Caco-2 (cell line): ENCODE results near the gene PALLD. TPM values are rescaled to one million over a fixed set of nuclear protein-coding genes. Genes with fewer than 3 reads are reported as not detected.

Source experiments
- BruUV-seq: library from RNA; stranded (reverse); fragments of 400-500 nt; replicated peaks from 2 replicates; lab custom pipeline; 2021; lab: Mats Ljungman, UMichigan
- CTCF ChIA-PET: fragments of 300-600 bp; sonication (Branson Sonifier 250); formaldehyde crosslinking; loops from one replicate; lab custom pipeline; 2022; ENCODE audit warnings: antibody characterized with exemption; lab: Charles Lee
- POLR2A ChIA-PET: fragments of 300-600 bp; sonication (Branson Sonifier 250); formaldehyde crosslinking; loops from one replicate; lab custom pipeline; 2022; ENCODE audit warnings: antibody characterized with exemption; lab: Charles Lee
- DNase-seq, 2 experiments: peaks; one replicate each; pipeline versions ENCODE4 v3.0.0 to v3.0.0-alpha.2; 2020 to 2022
- H3K27me3 ChIP-seq: replicated peaks from 2 replicates; pipeline ENCODE4 v1.6.0; 2011; ENCODE audit warnings: low read length; ENCODE audit not compliant: control insufficient read depth, insufficient read depth
- H3K36me3 ChIP-seq: 2 replicates; pipeline ENCODE4 v1.5.1; 2011; ENCODE audit warnings: low read length; ENCODE audit not compliant: control insufficient read depth, insufficient read depth
- H3K4me1 ChIP-seq: fragments of 250-450 bp; sonication (Bioruptor Pico); 2 replicates; pipeline ENCODE4 v1.5.1; 2020; ENCODE audit warnings: mild to moderate bottlenecking
- H3K4me3 ChIP-seq: 2 replicates; pipeline ENCODE4 v1.5.1; 2011; ENCODE audit warnings: low read depth, mild to moderate bottlenecking, control low read depth, low read length
- H3K9me3 ChIP-seq: fragments of 250-450 bp; sonication (Bioruptor Pico); 2 replicates; pipeline ENCODE4 v1.5.1; 2020; ENCODE audit warnings: mild to moderate bottlenecking, moderate library complexity
- H3K27ac Mint-ChIP-seq: one replicate; pipeline ENCODE4 v1.8.0; 2022; ENCODE audit warnings: mixed read lengths; ENCODE audit not compliant: unreplicated experiment
- H3K27me3 Mint-ChIP-seq: one replicate; pipeline ENCODE4 v1.8.0; 2022; ENCODE audit warnings: mixed read lengths; ENCODE audit not compliant: insufficient read depth, unreplicated experiment
- H3K36me3 Mint-ChIP-seq: one replicate; pipeline ENCODE4 v1.8.0; 2022; ENCODE audit warnings: mild to moderate bottlenecking, mixed read lengths; ENCODE audit not compliant: insufficient read depth, unreplicated experiment
- H3K4me1 Mint-ChIP-seq: one replicate; pipeline ENCODE4 v1.8.0; 2022; ENCODE audit warnings: low read depth, mixed read lengths; ENCODE audit not compliant: unreplicated experiment
- H3K4me3 Mint-ChIP-seq: one replicate; pipeline ENCODE4 v1.8.0; 2022; ENCODE audit warnings: mild to moderate bottlenecking, moderate library complexity, mixed read lengths; ENCODE audit not compliant: unreplicated experiment
- H3K9me3 Mint-ChIP-seq: one replicate; pipeline ENCODE4 v1.8.0; 2022; ENCODE audit warnings: mixed read lengths; ENCODE audit not compliant: unreplicated experiment
- intact Hi-C: fragments of 100-400 bp; cut with micrococcal nuclease; formaldehyde crosslinking; loops from one replicate; pipeline ENCODE4 v1.10.0; 2022; ENCODE audit not compliant: unreplicated experiment
- total RNA-seq: library from RNA; stranded (reverse); gene quantifications from 2 replicates; pipeline ENCODE4 v1.2.3, GENCODE V29; 2022
- TF ChIP-seq, protein P1 (sequence below), 2 experiments: fragments of 200-600 bp in 1 of 2; IDR thresholded peaks; 1 replicate in 1 of 2; 2 replicates in 1 of 2; pipeline versions ENCODE4 v1.5.1 to v1.8.0; 2011 to 2022; ENCODE audit warnings: antibody characterized with exemption in 1 of 2, control low read depth in 1 of 2, inconsistent platforms in 1 of 2, low read depth in 1 of 2, low read length in 1 of 2, mild to moderate bottlenecking in 1 of 2, moderate library complexity in 1 of 2; ENCODE audit not compliant: insufficient read depth in 1 of 2, severe bottlenecking in 1 of 2, unreplicated experiment in 1 of 2

The PALLD gene
- total RNA-seq, 1 experiment from 2014 or later, result 12.3 TPM

GRCh38 chr4:168794092-168794707, 297.3 kb downstream of the PALLD start:
- Histone ChIP-seq H3K4me3 (no peak overlapping the region), H3K27me3 (no peaks in the 10 kb centered on the region), H3K9me3 (no peaks in the 10 kb centered on the region), H3K36me3 (no peaks in the 10 kb centered on the region), H3K4me1 (peaks cover 31% of the 10 kb centered on the region)
- DNase-seq, result no peak
- Mint-ChIP-seq H3K36me3 (no peaks in the 10 kb centered on the region), H3K4me1 (peaks cover 15% of the 10 kb centered on the region), H3K9me3 (no peaks in the 10 kb centered on the region), H3K27me3 (no peaks in the 10 kb centered on the region), H3K27ac (no peak overlapping the region), H3K4me3 (no peak overlapping the region)
- BruUV-seq, result no TSS peak
- intact Hi-C loops, result no loop called here
- CTCF ChIA-PET, result no interaction called here
- POLR2A ChIA-PET, result no interaction called here
- TF ChIP-seq, protein P1, sequence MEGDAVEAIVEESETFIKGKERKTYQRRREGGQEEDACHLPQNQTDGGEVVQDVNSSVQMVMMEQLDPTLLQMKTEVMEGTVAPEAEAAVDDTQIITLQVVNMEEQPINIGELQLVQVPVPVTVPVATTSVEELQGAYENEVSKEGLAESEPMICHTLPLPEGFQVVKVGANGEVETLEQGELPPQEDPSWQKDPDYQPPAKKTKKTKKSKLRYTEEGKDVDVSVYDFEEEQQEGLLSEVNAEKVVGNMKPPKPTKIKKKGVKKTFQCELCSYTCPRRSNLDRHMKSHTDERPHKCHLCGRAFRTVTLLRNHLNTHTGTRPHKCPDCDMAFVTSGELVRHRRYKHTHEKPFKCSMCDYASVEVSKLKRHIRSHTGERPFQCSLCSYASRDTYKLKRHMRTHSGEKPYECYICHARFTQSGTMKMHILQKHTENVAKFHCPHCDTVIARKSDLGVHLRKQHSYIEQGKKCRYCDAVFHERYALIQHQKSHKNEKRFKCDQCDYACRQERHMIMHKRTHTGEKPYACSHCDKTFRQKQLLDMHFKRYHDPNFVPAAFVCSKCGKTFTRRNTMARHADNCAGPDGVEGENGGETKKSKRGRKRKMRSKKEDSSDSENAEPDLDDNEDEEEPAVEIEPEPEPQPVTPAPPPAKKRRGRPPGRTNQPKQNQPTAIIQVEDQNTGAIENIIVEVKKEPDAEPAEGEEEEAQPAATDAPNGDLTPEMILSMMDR (IDR thresholded peaks at IDR 0.05; ENCODE audit: insufficient read depth in 1 of 2, low read depth in 1 of 2, low read length in 1 of 2, severe bottlenecking in 1 of 2, unreplicated experiment in 1 of 2), result no peak

DNA sequence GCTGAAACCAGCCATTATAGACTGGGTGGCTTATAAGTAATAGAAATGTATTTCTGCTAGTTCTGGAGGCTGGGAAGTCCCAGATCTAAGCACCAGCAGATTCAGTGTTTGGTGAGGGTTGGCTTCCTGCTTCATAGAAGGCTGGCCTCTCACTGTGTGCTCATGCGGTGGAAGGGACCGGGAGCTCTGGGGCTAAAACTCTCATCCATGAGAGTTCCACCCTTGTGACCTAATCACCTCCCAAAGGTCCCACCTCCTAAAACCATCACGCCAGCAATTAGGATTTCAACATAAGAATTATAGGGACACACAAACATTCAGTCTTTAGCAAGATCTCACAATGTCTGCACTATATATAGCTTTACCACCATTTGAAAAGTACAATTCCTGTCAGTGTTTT, 298.0 kb downstream of the PALLD start:
- no TSS peak for BruUV-seq
- Histone ChIP-seq H3K9me3 (no peaks in the 10 kb centered on the region), H3K36me3 (no peaks in the 10 kb centered on the region), H3K27me3 (no peaks in the 10 kb centered on the region), H3K4me3 (no peak overlapping the region), H3K4me1 (peaks cover 31% of the 10 kb centered on the region)
- Mint-ChIP-seq H3K4me3 (no peak overlapping the region), H3K4me1 (peaks cover 15% of the 10 kb centered on the region), H3K27ac (no peak overlapping the region), H3K36me3 (no peaks in the 10 kb centered on the region), H3K27me3 (no peaks in the 10 kb centered on the region), H3K9me3 (no peaks in the 10 kb centered on the region)
- ChIA-PET CTCF (no interaction called here), POLR2A (no interaction called here)
- TF ChIP-seq, protein P1 (IDR thresholded peaks at IDR 0.05; ENCODE audit: insufficient read depth in 1 of 2, low read depth in 1 of 2, low read length in 1 of 2, severe bottlenecking in 1 of 2, unreplicated experiment in 1 of 2), result no peak
- intact Hi-C loops, result no loop called here
- no peak for DNase-seq

- Mint-ChIP-seq H3K27me3 (no peaks in the 10 kb centered on the region), H3K27ac (no peak overlapping the region), H3K4me1 (peaks cover 15% of the 10 kb centered on the region), H3K9me3 (no peaks in the 10 kb centered on the region), H3K4me3 (no peak overlapping the region), H3K36me3 (no peaks in the 10 kb centered on the region)
- DNase-seq, result no peak
- TF ChIP-seq, protein P1 (IDR thresholded peaks at IDR 0.05; ENCODE audit: insufficient read depth in 1 of 2, low read depth in 1 of 2, low read length in 1 of 2, severe bottlenecking in 1 of 2, unreplicated experiment in 1 of 2), result no peak
- H3K9me3 ChIP-seq, result no peaks in the 10 kb centered on the region
- H3K4me3 ChIP-seq, result no peak overlapping the region
- H3K27me3 ChIP-seq, result no peaks in the 10 kb centered on the region
- H3K36me3 ChIP-seq, result no peaks in the 10 kb centered on the region
- POLR2A ChIA-PET, result no interaction called here
- CTCF ChIA-PET, result no interaction called here
- intact Hi-C loops, result no loop called here
- peaks cover 31% of the 10 kb centered on the region for H3K4me1 ChIP-seq
- BruUV-seq, result no TSS peak
Observed at GRCh38 chr4:168795346-168795745, 298.5 kb downstream of the PALLD start.
